IMR-90 (cell line): ENCODE data around the gene FBXL19.

Source experiments
- BHLHE40 ChIP-seq: fragments of 150-350 bp; IDR thresholded peaks from 2 replicates; pipeline ENCODE4 v1.6.1; 2016; ENCODE audit warnings: mild to moderate bottlenecking, low read depth, low read length
- CEBPB ChIP-seq: IDR thresholded peaks from 2 replicates; pipeline ENCODE4 v1.6.1; 2012; ENCODE audit warnings: low read depth, low read length, improper control_type of control experiment
- CHD1 ChIP-seq: IDR thresholded peaks from 2 replicates; pipeline ENCODE4 v1.6.1; 2012; ENCODE audit warnings: low read depth, low read length, improper control_type of control experiment
- CTCF ChIP-seq: conservative IDR thresholded peaks from 2 replicates; pipeline ENCODE4 v1.5.1; 2012; ENCODE audit warnings: mild to moderate bottlenecking, low read depth, low read length, improper control_type of control experiment
- FOS ChIP-seq: fragments of 150-350 bp; IDR thresholded peaks from 2 replicates; pipeline ENCODE4 v1.6.1; 2016; ENCODE audit warnings: low read depth, low read length
- MAFK ChIP-seq: IDR thresholded peaks from 2 replicates; pipeline ENCODE4 v1.6.1; 2012; ENCODE audit warnings: low read depth, low read length, improper control_type of control experiment
- MXI1 ChIP-seq: IDR thresholded peaks from 2 replicates; pipeline ENCODE4 v1.6.1; 2012; ENCODE audit warnings: low read depth, mild to moderate bottlenecking, low read length, moderate library complexity, borderline replicate concordance
- POLR2A ChIP-seq: IDR thresholded peaks from 2 replicates; pipeline ENCODE4 v1.6.1; 2012; ENCODE audit warnings: mild to moderate bottlenecking, low read depth, low read length
- RAD21 ChIP-seq: IDR thresholded peaks from 2 replicates; pipeline ENCODE4 v1.6.1; 2012; ENCODE audit warnings: low read length, improper control_type of control experiment
- RCOR1 ChIP-seq: IDR thresholded peaks from 2 replicates; pipeline ENCODE4 v1.6.1; 2012; ENCODE audit warnings: mild to moderate bottlenecking, low read length, improper control_type of control experiment; ENCODE audit not compliant: insufficient replicate concordance
- RFX5 ChIP-seq: IDR thresholded peaks from 2 replicates; pipeline ENCODE4 v1.8.0; 2012; ENCODE audit warnings: low read depth, mild to moderate bottlenecking, low read length, moderate library complexity
- SMC3 ChIP-seq: fragments of 150-350 bp; IDR thresholded peaks from 2 replicates; pipeline ENCODE4 v1.6.1; 2016; ENCODE audit warnings: low read depth, mild to moderate bottlenecking, antibody characterized with exemption, low read length, moderate library complexity
- USF2 ChIP-seq: fragments of 150-350 bp; IDR thresholded peaks from 2 replicates; pipeline ENCODE4 v1.6.1; 2017; ENCODE audit warnings: mild to moderate bottlenecking, antibody characterized with exemption, low read length, low read depth

- TF ChIP-seq CTCF (no peak), POLR2A (no peak), MXI1 (peak; percentile 84; the same call in 1 of the 2 replicates), SMC3 (no peak), RCOR1 (no peak), RAD21 (no peak), CHD1 (no peak), MAFK (no peak), RFX5 (no peak), USF2 (no peak), CEBPB (no peak), BHLHE40 (no peak), FOS (no peak)
These were observed 922 bp downstream of the FBXL19 start for GRCh38 chr16:30924076-30924912.
